ENCODE results near the gene CCSER1. TPM values are rescaled to one million over a fixed set of nuclear protein-coding genes. Genes with fewer than 3 reads are reported as not detected.
"Not testable (repeated sequence)": the region's sequence is repeated elsewhere in the genome, so short reads cannot be mapped to it uniquely, and the experiment has no call there.

The CCSER1 gene
- total RNA-seq, 1 experiment from 2014 or later, result 23.1 TPM

DNA sequence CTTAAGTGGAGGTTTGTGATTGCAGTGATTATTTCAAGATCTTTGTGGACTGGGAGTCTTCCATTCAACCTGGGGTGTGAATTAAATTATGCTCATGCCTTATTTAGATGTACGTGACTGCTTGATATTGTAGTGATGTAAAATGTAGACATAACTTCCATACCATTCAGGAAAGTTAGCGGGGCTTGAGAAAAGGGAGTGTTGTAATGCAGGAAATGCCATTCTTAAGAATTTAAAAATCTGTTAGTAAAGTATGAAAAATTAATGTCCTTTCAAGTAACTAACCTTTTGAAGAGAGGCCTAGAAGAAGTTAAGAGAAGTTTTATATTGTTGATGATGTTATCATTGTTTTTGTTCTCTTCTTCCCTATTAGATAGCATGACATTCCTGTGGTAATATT is 318.2 kb downstream of the CCSER1 start:
- in situ Hi-C loops (cut with HindIII; ENCODE audit: low pct_unique_long_range_greater_than_20kb, low sequenced_read_pairs), result no loop called here
- no peak for DNase-seq (ENCODE audit: low read depth, low spot score)

DNA sequence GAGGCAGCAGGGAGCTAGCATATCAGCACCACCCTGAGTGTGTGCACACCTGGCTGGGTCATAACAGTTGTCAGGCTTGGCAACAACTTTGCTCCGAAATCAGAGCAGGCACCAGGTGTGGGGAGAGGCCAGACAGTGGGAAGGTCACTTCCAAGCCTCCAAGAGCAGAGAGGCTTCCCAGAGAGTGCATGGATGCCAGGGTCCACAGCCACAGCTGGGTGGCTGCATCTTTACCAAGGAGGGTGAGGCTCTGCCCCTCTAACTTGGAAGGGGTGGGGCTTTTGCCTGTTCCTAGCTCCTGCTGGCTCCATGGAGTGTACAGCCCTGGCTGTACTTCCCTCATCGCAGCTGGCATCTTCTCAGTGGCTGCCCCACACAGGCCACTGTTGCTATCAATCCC is 322.4 kb downstream of the CCSER1 start:
- no peak for DNase-seq (ENCODE audit: low read depth, low spot score)
- in situ Hi-C loops (cut with HindIII; ENCODE audit: low pct_unique_long_range_greater_than_20kb, low sequenced_read_pairs), result no loop called here

DNA sequence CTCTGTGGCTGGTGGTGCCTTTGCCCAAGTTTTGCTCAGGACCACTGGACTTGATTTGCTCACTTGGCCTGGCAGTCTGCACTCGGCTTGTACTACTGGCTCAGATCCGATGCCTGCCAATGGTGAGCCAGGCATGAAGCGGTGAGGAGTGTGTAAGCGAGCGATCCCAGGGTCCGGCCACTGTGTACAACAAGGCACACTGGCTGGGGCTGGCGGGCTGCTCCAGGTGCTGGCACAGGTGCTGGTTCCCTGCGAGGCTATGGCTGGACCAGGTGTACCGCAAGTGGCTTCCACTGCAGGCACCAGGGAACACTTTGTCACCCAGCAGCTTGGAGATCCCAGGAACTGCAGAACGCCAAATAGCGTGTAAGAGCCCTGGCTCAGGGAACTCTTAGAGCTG is 329.7 kb downstream of the CCSER1 start:
- in situ Hi-C loops (cut with HindIII; ENCODE audit: low pct_unique_long_range_greater_than_20kb, low sequenced_read_pairs), result no loop called here

DNA sequence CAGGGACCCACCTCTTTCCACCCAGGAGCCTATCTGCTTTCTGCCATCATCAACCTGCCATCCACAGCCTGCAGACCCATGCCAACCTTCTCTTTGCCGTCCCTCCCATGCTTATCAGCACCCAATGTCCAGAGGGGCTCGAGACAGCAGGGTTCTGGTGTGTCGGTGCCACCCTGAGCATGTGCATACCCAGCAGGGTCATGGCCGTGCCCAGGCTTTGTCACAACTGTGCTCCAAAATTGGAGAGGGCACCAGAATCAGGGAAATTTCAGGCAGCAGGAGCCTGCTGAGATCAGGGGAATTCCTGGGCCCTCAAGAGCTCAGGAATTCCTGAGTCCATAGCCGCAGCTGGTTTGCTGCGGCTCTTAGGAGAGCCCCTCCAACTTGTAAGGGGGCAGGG is 330.6 kb downstream of the CCSER1 start:
- DNase-seq (ENCODE audit: low read depth, low spot score), result no peak
- in situ Hi-C loops (cut with HindIII; ENCODE audit: low pct_unique_long_range_greater_than_20kb, low sequenced_read_pairs), result no loop called here

More for the DNA sequence above, 329.7 kb downstream of the CCSER1 start:
- no peak for DNase-seq (ENCODE audit: low read depth, low spot score)

DNA sequence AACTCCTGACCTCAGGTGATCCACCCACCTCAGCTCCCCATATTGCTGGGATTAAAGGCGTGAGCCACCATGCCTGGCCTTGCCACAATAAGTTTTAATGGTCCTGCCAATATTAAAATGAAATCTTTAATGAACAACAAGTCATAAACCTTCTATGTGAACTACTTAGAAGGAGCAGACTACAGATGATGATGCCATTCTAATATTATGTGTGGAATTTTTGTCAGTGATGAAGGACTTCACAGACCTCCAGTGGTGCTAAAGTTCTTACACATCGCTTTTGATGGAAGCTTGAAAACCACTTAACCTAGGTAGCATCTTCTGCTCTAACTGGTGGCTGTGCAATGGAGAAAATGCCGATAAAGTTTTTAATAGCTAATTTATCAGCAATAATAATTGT is 331.4 kb downstream of the CCSER1 start:
- no peak for DNase-seq (ENCODE audit: low read depth, low spot score)
- in situ Hi-C loops (cut with HindIII; ENCODE audit: low pct_unique_long_range_greater_than_20kb, low sequenced_read_pairs), result no loop called here

DNA sequence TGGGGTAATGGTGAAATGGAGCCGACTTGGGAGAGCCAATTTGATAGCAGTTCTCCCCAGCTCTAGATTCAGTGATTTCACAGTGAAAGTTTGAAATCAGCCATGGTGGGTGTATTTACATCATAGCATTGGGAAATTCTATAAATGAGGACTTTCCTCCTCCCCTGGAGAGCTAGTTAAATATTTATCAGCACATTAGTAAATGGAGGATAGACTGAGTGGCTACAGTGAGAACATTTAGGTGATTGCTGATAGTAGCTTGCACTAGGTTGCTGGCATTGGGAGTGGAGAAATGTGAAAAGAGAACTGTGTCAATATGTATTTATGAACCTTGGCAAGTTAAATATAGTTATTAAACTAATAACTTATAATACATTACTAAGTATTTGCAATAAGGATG is 347.3 kb downstream of the CCSER1 start:
- no peak for DNase-seq (ENCODE audit: low read depth, low spot score)
- in situ Hi-C loops (cut with HindIII; ENCODE audit: low pct_unique_long_range_greater_than_20kb, low sequenced_read_pairs), result no loop called here

DNA sequence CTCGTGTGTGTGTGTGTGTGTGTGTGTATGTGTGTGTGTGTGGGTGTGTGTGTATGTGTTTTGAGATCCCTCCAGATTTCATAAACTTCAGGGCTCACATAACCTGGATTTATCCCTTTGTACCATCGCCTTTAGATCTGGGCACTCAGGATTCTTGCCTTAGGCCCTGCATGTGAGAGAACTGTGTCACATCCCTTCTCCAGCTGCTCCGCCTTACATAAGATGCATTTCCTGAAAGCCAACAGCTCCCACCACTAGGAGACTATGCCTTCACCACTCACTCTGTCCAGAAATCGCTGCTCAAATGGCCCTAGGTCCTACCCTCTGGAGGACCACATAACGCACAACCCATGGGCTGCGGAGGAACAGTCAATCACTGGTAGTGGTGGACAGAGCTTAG is 348.8 kb downstream of the CCSER1 start:
- no peak for DNase-seq (ENCODE audit: low read depth, low spot score)
- in situ Hi-C loops (cut with HindIII; ENCODE audit: low pct_unique_long_range_greater_than_20kb, low sequenced_read_pairs), result no loop called here

DNA sequence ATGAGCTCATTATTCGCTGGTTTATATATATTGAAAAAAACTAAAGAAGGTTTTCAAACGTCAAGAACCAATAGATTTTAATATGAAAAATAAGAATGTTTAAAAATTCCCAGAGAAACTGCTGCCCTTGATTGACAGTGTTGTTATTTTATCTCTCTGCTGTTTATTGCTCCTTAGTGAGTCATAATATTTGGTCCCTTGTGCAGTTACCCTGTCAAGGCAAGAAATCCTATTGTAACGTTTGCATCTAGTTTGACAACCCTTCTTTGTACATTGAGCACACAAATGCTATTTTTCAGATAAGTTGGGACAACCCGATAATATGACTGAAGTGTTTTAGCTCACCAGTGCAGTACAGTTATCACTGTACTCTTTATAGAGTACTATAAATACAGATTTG is 349.4 kb downstream of the CCSER1 start:
- no peak for DNase-seq (ENCODE audit: low read depth, low spot score)
- in situ Hi-C loops (cut with HindIII; ENCODE audit: low pct_unique_long_range_greater_than_20kb, low sequenced_read_pairs), result no loop called here

DNA sequence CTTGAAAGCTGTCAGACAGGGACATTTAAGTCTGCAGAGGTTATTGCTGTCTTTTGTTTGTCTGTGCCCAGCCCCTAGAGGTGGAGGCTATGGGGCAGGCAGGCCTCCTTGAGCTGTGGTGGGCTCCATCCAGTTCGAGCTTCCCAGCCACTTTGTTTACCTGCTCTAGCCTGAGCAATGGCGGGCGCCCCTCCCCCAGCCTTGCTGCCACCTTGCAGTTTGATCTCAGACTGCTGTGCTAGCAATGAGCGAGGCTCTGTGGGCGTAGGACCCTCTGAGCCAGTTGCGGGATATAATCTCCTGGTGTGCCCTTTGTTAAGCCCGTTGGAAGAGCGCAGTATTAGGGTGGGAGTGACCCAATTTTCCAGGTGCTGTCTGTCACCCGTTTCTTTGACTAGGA is 357.7 kb downstream of the CCSER1 start:
- DNase-seq (ENCODE audit: low read depth, low spot score); in situ Hi-C loops (cut with HindIII; ENCODE audit: low pct_unique_long_range_greater_than_20kb, low sequenced_read_pairs): not testable (repeated sequence)

DNA sequence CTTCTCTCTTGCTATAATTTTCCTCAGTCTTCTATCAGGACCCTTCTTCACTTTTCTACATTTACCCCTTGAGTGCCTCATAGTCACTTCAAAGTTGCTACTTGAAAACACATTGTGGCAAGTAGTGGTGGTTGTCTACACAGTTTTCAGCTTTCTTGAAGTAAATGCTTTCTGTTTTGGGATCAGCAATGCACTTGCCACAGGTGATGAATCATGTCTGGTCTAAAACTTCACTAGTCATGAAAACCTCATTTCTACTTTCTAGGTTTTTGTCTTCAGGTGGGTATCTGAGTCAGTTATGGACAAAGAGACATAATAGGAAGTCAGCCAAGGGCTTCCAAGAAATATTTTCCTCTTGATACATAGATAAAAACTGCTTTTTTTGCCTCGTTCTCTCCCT is 359.2 kb downstream of the CCSER1 start:
- no peak for DNase-seq (ENCODE audit: low read depth, low spot score)
- in situ Hi-C loops (cut with HindIII; ENCODE audit: low pct_unique_long_range_greater_than_20kb, low sequenced_read_pairs), result no loop called here

DNA sequence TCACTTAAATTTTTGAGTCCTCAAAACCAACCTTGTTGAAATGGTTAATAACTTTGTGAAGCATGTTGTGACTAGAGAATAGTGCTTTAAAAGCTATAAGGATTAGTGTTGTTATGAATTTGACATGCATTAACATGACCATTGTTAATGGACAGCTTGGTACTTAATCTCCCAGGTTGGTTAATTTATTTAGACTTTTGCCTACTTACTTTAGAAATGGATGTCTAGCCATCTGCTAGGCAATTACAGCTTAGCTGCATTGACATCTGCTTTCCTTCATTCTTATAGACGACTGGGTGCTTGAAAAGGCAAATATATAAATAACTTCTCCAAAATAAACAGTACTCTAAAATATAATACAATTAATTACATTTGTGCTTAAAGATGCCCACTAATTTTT is 368.0 kb downstream of the CCSER1 start:
- in situ Hi-C loops (cut with HindIII; ENCODE audit: low pct_unique_long_range_greater_than_20kb, low sequenced_read_pairs), result no loop called here

DNA sequence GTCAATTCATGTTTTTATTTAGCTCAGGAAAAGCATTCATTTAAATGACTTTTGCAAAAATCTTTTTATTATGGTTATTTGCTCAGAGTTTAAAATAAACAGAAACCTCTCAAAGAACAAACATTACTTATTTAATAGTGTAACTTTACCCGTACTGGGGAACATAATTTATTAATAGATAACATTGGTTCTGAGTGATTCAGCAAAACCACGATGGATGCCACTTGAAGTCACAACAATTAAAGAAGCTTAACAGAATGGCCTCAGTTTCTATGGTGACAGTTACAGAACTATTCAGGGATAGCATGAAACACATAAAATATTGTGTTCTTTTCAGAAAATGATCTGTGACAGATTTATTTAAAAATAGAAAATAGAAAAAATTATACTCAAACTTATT is 368.7 kb downstream of the CCSER1 start:
- no peak for DNase-seq (ENCODE audit: low read depth, low spot score)

More for the DNA sequence above, 368.0 kb downstream of the CCSER1 start:
- DNase-seq (ENCODE audit: low read depth, low spot score), result no peak

DNA sequence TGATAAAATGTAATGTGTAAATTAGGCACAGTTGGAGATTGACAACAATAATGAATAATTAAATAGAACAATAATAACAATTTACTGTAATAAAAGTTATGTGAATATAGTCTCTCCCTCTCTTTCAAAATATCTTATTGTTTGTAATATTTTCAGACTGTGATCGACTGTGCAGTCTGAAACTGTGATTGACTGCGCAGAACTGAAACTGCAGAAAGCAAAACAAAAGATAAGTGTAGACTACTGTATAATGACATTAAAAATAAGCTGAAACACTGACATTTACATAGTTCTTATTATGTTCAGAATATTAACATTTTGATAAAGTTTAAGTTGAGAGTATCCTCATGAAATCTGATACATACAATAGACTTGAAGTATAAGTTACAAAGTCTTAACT is 371.0 kb downstream of the CCSER1 start:
- in situ Hi-C loops (cut with HindIII; ENCODE audit: low pct_unique_long_range_greater_than_20kb, low sequenced_read_pairs), result no loop called here
- DNase-seq (ENCODE audit: low read depth, low spot score), result no peak

More for the DNA sequence above, 368.7 kb downstream of the CCSER1 start:
- in situ Hi-C loops (cut with HindIII; ENCODE audit: low pct_unique_long_range_greater_than_20kb, low sequenced_read_pairs), result no loop called here

DNA sequence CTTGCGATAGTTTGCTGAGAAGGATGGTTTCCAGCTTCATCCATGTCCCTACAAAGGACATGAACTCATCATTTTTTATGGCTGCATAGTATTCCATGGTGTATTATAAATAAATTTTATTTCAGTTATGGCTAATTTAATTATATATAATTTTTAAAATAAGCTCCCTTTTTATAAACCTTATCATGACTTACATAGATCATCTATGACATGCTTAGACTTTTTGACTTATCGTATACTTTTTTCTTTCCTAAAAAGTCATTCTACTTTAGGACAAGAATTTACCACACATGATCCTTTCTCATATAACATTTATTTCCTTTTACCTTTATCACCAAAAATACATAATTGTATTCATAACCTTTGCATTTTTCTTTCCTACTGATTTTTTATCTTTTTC is 376.5 kb downstream of the CCSER1 start:
- in situ Hi-C loops (cut with HindIII; ENCODE audit: low pct_unique_long_range_greater_than_20kb, low sequenced_read_pairs), result no loop called here
- DNase-seq (ENCODE audit: low read depth, low spot score), result no peak

DNA sequence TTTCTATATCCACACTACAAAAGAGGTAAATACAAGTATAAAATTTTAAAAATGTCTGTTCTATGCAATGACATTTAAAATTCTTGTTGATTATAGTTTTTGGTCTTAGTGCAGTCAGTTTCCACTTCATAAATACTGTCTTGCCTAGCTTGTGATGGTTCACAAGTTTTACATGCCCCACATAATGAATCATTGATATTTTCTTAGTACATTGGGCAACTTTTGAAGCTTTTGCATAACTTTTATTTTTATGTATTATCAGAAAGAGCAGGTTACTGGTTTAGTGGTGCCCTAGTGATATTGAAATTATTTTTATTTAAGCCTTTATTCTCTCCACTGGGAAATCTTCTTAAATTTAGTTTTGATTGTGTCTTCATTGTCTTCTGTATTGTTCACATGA is 388.0 kb downstream of the CCSER1 start:
- in situ Hi-C loops (cut with HindIII; ENCODE audit: low pct_unique_long_range_greater_than_20kb, low sequenced_read_pairs), result no loop called here

DNA sequence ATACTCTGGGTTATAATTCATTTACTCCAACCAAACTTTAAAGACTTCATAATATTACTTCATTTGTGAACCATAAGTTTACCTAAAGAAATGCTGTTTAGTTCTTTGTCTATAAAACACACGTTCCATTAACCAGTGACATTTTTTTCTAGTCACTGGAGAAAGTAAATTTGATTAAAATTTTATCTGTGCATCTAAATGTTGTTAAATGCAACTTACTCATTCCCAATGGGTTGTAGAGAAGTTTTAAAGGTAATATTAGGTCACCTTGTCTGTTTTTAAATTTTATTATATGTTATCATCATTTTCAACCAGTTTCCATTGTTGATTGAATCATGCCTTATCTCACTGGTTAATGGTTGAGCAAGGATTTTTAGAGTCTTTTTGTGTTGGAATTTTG is 401.4 kb downstream of the CCSER1 start:
- no peak for DNase-seq (ENCODE audit: low read depth, low spot score)
- in situ Hi-C loops (cut with HindIII; ENCODE audit: low pct_unique_long_range_greater_than_20kb, low sequenced_read_pairs), result no loop called here

More for the DNA sequence above, 388.0 kb downstream of the CCSER1 start:
- no peak for DNase-seq (ENCODE audit: low read depth, low spot score)

DNA sequence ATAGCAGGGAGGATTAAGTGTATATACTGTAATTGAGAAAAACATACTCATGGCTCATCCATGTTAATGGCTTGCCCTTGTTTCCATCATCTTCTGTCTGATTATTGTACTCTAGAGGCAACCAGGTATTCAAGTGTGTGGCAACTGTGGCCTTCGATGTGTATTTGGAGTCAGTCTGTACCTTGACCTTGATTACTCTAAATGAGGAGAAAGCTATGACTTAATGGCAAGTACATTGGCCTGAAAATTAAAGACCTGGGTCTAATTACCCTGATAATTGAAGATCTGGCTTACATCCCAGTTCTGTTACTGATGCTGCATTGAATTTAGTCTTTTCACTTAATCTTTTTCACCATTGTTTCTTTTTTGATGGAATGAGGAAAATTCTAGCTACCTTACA is 409.2 kb downstream of the CCSER1 start:
- no peak for DNase-seq (ENCODE audit: low read depth, low spot score)
- in situ Hi-C loops (cut with HindIII; ENCODE audit: low pct_unique_long_range_greater_than_20kb, low sequenced_read_pairs), result no loop called here

DNA sequence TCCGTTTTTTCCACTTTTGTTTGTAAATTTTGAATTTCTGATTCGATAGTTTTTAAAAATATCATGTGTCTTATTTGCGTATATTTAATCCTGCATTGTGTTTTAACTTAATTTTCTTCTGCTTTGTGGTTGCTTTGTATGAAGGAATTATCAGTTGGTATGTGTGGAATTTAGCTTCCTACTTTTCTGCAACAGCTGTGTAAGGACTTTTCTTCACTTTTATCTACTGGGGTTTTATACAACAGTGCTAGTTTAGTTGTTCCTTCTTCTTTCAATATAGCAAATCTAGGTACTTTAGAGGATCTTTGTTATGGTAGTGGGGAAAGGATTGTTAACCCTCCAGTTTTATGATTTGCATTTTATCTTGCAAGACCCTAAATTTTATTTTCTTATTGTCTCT is 410.3 kb downstream of the CCSER1 start:
- in situ Hi-C loops (cut with HindIII; ENCODE audit: low pct_unique_long_range_greater_than_20kb, low sequenced_read_pairs), result no loop called here
- DNase-seq (ENCODE audit: low read depth, low spot score), result no peak

DNA sequence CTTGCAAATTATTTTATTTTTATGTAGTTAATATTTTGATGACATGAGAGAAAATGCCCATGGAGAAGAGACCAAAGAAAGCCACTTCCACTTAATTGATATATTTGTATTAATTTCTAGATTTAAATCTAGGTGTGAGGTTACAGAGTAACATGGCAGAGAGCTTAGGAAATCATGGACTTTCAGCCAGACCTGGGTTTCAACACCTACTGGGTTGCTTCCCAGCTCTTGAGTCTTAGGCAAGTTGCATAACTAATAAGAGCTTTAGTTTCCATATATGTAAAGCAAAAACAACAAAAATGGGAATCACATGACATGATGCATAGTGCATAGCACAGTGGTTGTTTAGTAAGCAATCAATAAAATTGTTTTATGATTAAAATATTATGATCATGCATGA is 413.3 kb downstream of the CCSER1 start:
- in situ Hi-C loops (cut with HindIII; ENCODE audit: low pct_unique_long_range_greater_than_20kb, low sequenced_read_pairs), result no loop called here
- no peak for DNase-seq (ENCODE audit: low read depth, low spot score)

DNA sequence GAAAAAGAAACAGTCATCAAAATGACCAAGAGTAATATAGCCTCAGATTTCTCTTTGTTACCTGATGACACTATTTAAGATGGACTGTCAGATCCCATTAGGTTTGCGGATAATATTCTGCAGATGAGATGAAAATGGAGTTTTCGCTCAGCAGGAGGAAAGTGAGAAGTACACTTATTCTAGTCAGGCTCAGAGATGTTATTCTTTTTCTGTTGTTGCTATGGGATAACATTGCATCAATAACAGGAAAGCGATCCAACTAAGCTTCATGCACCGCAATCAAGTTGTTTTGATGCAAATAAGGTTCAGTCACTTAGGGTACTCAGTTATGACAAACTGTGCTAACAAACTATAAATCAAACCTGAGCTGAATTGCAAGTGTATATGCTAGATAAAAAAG is 415.0 kb downstream of the CCSER1 start:
- in situ Hi-C loops (cut with HindIII; ENCODE audit: low pct_unique_long_range_greater_than_20kb, low sequenced_read_pairs), result no loop called here
- no peak for DNase-seq (ENCODE audit: low read depth, low spot score)

All from SK-MEL-5 (cell line).